H1 (cell line): ENCODE results near the gene TGM2. TPM values are rescaled to one million over a fixed set of nuclear protein-coding genes. Genes with fewer than 3 reads are reported as not detected.

Experiments used
- ATF2 ChIP-seq: IDR thresholded peaks from 2 replicates; pipeline ENCODE4 v1.6.1; 2012; ENCODE audit warnings: low read length, inconsistent platforms
- BRCA1 ChIP-seq: IDR thresholded peaks from 2 replicates; pipeline ENCODE4 v1.6.1; 2012; ENCODE audit warnings: low read depth, low read length, improper control_type of control experiment
- CHD7 ChIP-seq: fragments of 300-600 bp; sonication (generic); IDR thresholded peaks from 2 replicates; pipeline ENCODE4 v1.7.1; 2012; ENCODE audit warnings: low read length, moderate library complexity, mild to moderate bottlenecking, inconsistent platforms; ENCODE audit not compliant: insufficient replicate concordance
- E2F6 ChIP-seq: IDR thresholded peaks from 2 replicates; pipeline ENCODE4 v1.6.1; 2012; ENCODE audit warnings: inconsistent platforms
- JUND ChIP-seq: IDR thresholded peaks from 2 replicates; pipeline ENCODE4 v1.6.1; 2011; ENCODE audit warnings: mild to moderate bottlenecking, improper control_type of control experiment, low read length
- RXRA ChIP-seq: IDR thresholded peaks from 2 replicates; pipeline ENCODE4 v1.6.1; 2011; ENCODE audit warnings: low read depth, mild to moderate bottlenecking, low read length, moderate library complexity; ENCODE audit not compliant: insufficient read depth
- polyA plus RNA-seq, 7 experiments: library from polyadenylated mRNA; depleted of rRNA in 3 of 7; stranded (reverse) in 5 of 7; unstranded in 2 of 7; fragments of >200 nt in 5 of 7; fragments of 200-250 nt in 2 of 7; gene quantifications; 1 replicate in 5 of 7; 2 replicates in 1 of 7; 4 replicates in 1 of 7; pipeline versions ENCODE4 v1.2.1 to v1.2.3, GENCODE V29; 2011 to 2013; ENCODE audit warnings: missing spikeins in 2 of 7, mixed read lengths in 2 of 7
- total RNA-seq: library from RNA; stranded (reverse); fragmentation: NEBNext Ultra II Directional; extraction: Animal tissue kit (Norgen Biotek cat#: 25700); gene quantifications from 2 replicates; pipeline ENCODE4 v1.2.1, GENCODE V29; 2021

The TGM2 gene
- total and polyA plus RNA-seq, 2 of the 8 experiments (the other 6 are each of a cell fraction or from before 2014, with no cell fraction given): 0.86 to 1.0 TPM

GRCh38 chr20:38141204-38141888, 23.7 kb downstream of the TGM2 start (continued):
- no peak for TF ChIP-seq CHD7
- no peak for TF ChIP-seq ATF2
- no peak for TF ChIP-seq E2F6
- TF ChIP-seq BRCA1: no peak
- no peak for TF ChIP-seq JUND
- no peak for TF ChIP-seq RXRA
